HEK293 (cell line): ENCODE measurements around the gene TSGA10IP.

ENCODE experiments used
- CTCF ChIP-seq: fragments of 450-650 bp; formaldehyde crosslinking; IDR thresholded peaks from 2 replicates; pipeline ENCODE4 v1.5.1; 2016; ENCODE audit warnings: missing biosample characterization, missing genetic modification characterization
- TCF7L2 ChIP-seq: IDR thresholded peaks from 2 replicates; pipeline ENCODE4 v1.6.1; 2011; ENCODE audit warnings: low read depth, mild to moderate bottlenecking, inconsistent platforms, low read length, moderate library complexity, borderline replicate concordance
- ZBTB21 ChIP-seq: fragments of 450-650 bp; formaldehyde crosslinking; IDR thresholded peaks from 2 replicates; pipeline ENCODE4 v1.5.1; 2017; ENCODE audit warnings: missing biosample characterization, missing genetic modification characterization
- ZNF394 ChIP-seq: fragments of 450-650 bp; formaldehyde crosslinking; IDR thresholded peaks from 2 replicates; pipeline ENCODE4 v1.5.1; 2016; ENCODE audit warnings: missing biosample characterization, missing genetic modification characterization, mild to moderate bottlenecking, moderate library complexity, borderline replicate concordance
- ZSCAN18 ChIP-seq: fragments of 450-650 bp; formaldehyde crosslinking; IDR thresholded peaks from 2 replicates; pipeline ENCODE4 v1.5.1; 2016; ENCODE audit warnings: missing biosample characterization, missing genetic modification characterization

- TF ChIP-seq TCF7L2, result no peak
- TF ChIP-seq ZBTB21, result no peak
- TF ChIP-seq CTCF (tag by site-specific recombination), result no peak
- no peak for TF ChIP-seq ZNF394 (tag by site-specific recombination)
- no peak for TF ChIP-seq ZSCAN18 (tag by site-specific recombination)
These were observed 34.0 kb downstream of the TSGA10IP start for GRCh38 chr11:65979261-65979759.
